Measurements from ENCODE around the gene ZNF805.

Gene ZNF805

GRCh38 chr19:57212109-57212508, 28.3 kb upstream of the ZNF805 start:
- no peak overlapping the region for H3K4me3 ChIP-seq (ENCODE audit: low read depth, low read length)
- TF ChIP-seq CTCF (IDR thresholded peaks at IDR 0.05; ENCODE audit: insufficient read depth, low read depth, low read length, missing control alignments): no peak
- DNase-seq (ENCODE audit: low read depth): no peak

GRCh38 chr19:57227502-57227901, 12.9 kb upstream of the ZNF805 start:
- H3K4me3 ChIP-seq (ENCODE audit: low read depth, low read length): no peak overlapping the region
- TF ChIP-seq CTCF (IDR thresholded peaks at IDR 0.05; ENCODE audit: insufficient read depth, low read depth, low read length, missing control alignments): no peak
- no peak for DNase-seq (ENCODE audit: low read depth)

GRCh38 chr19:57231686-57232085, 8.7 kb upstream of the ZNF805 start:
- no peak for TF ChIP-seq CTCF (IDR thresholded peaks at IDR 0.05; ENCODE audit: insufficient read depth, low read depth, low read length, missing control alignments)
- H3K4me3 ChIP-seq (ENCODE audit: low read depth, low read length): no peak overlapping the region
- no peak for DNase-seq (ENCODE audit: low read depth)

- DNase-seq (ENCODE audit: low read depth): no peak
- H3K4me3 ChIP-seq (ENCODE audit: low read depth, low read length): no peak overlapping the region
- no peak for TF ChIP-seq CTCF (IDR thresholded peaks at IDR 0.05; ENCODE audit: insufficient read depth, low read depth, low read length, missing control alignments)
These were observed 7.2 kb upstream of the ZNF805 start for GRCh38 chr19:57233207-57233606.

GRCh38 chr19:57239982-57240310, 486 bp upstream of the ZNF805 start:
- H3K4me3 ChIP-seq (ENCODE audit: low read depth, low read length): peak overlapping the region; percentile 79
- DNase-seq (ENCODE audit: low read depth): no peak
- TF ChIP-seq CTCF (IDR thresholded peaks at IDR 0.05; ENCODE audit: insufficient read depth, low read depth, low read length, missing control alignments): no peak

- H3K4me3 ChIP-seq (ENCODE audit: low read depth, low read length): peak overlapping the region; percentile 79
- peak; percentile 7 for DNase-seq (ENCODE audit: low read depth)
- no peak for TF ChIP-seq CTCF (IDR thresholded peaks at IDR 0.05; ENCODE audit: insufficient read depth, low read depth, low read length, missing control alignments)
These were observed 744 bp downstream of the ZNF805 start for GRCh38 chr19:57241176-57241575.

- H3K4me3 ChIP-seq (ENCODE audit: low read depth, low read length): no peak overlapping the region
- no peak for DNase-seq (ENCODE audit: low read depth)
- TF ChIP-seq CTCF (IDR thresholded peaks at IDR 0.05; ENCODE audit: insufficient read depth, low read depth, low read length, missing control alignments): no peak
These were observed 2.4 kb downstream of the ZNF805 start for GRCh38 chr19:57242821-57243220.

Measured in GM12865 (cell line).